A549 (cell line): ENCODE measurements around the gene SLC38A4.

ENCODE experiments used
- BHLHE40 ChIP-seq: IDR thresholded peaks from 2 replicates; pipeline ENCODE4 v1.6.1; 2012; ENCODE audit warnings: low read depth, low read length, inconsistent platforms
- CEBPB ChIP-seq, 2 experiments: fragments of >200 bp in 1 of 2; sonication (Bioruptor Twin) in 1 of 2; formaldehyde crosslinking in 1 of 2; IDR thresholded peaks; 2 replicates each; pipeline ENCODE4 v1.6.1; 2012 to 2016
- CTCF ChIP-seq: fragments of >200 bp; sonication (Bioruptor Twin); formaldehyde crosslinking; IDR thresholded peaks from 3 replicates; pipeline ENCODE4 v1.5.1; 2016
- EHF ChIP-seq: fragments of 250-450 bp; sonication (Bioruptor Pico); IDR thresholded peaks from 2 replicates; pipeline ENCODE4 v1.5.0; 2020; ENCODE audit warnings: mild to moderate bottlenecking
- EP300 ChIP-seq, 2 experiments: fragments of >200 bp; sonication (Bioruptor Twin); formaldehyde crosslinking; IDR thresholded peaks; 2 replicates in 1 of 2; 3 replicates in 1 of 2; pipeline ENCODE4 v1.6.1; 2016 to 2017
- ESRRA ChIP-seq: fragments of 150-350 bp; IDR thresholded peaks from 2 replicates; pipeline ENCODE4 v1.6.1; 2014; ENCODE audit warnings: mild to moderate bottlenecking, low read length, borderline replicate concordance
- HOXA7 ChIP-seq: fragments of 250-450 bp; sonication (Bioruptor Pico); IDR thresholded peaks from 2 replicates; pipeline ENCODE4 v1.5.0; 2020; ENCODE audit warnings: mild to moderate bottlenecking, moderate library complexity
- PBX3 ChIP-seq: IDR thresholded peaks from 2 replicates; pipeline ENCODE4 v1.6.1; 2012
- POLR2A ChIP-seq: IDR thresholded peaks from 2 replicates; pipeline ENCODE4 v1.6.1; 2012; ENCODE audit warnings: mild to moderate bottlenecking, low read length
- RAD21 ChIP-seq, 2 experiments: fragments of >200 bp in 1 of 2; sonication (Bioruptor Twin) in 1 of 2; formaldehyde crosslinking in 1 of 2; IDR thresholded peaks in 1 of 2; conservative IDR thresholded peaks in 1 of 2; 2 replicates in 1 of 2; 3 replicates in 1 of 2; pipeline ENCODE4 v1.6.1; 2012 to 2018; ENCODE audit warnings: inconsistent platforms in 1 of 2
- SMC3 ChIP-seq: fragments of >200 bp; sonication (Bioruptor Twin); formaldehyde crosslinking; IDR thresholded peaks from 3 replicates; pipeline ENCODE4 v1.6.1; 2018; ENCODE audit warnings: inconsistent platforms
- TF ChIP-seq, protein P1 (sequence below): fragments of 200-600 bp; sonication (generic); IDR thresholded peaks from 2 replicates; pipeline ENCODE4 v1.6.1; 2016; ENCODE audit warnings: antibody characterized with exemption, mild to moderate bottlenecking, moderate library complexity
- TF ChIP-seq, protein P2 (sequence below): fragments of 150-350 bp; IDR thresholded peaks from 2 replicates; pipeline ENCODE4 v1.6.1; 2014; ENCODE audit warnings: low read depth, mild to moderate bottlenecking, low read length

- TF ChIP-seq EHF (CRISPR knock-in tag), result no peak
- TF ChIP-seq, protein P1, sequence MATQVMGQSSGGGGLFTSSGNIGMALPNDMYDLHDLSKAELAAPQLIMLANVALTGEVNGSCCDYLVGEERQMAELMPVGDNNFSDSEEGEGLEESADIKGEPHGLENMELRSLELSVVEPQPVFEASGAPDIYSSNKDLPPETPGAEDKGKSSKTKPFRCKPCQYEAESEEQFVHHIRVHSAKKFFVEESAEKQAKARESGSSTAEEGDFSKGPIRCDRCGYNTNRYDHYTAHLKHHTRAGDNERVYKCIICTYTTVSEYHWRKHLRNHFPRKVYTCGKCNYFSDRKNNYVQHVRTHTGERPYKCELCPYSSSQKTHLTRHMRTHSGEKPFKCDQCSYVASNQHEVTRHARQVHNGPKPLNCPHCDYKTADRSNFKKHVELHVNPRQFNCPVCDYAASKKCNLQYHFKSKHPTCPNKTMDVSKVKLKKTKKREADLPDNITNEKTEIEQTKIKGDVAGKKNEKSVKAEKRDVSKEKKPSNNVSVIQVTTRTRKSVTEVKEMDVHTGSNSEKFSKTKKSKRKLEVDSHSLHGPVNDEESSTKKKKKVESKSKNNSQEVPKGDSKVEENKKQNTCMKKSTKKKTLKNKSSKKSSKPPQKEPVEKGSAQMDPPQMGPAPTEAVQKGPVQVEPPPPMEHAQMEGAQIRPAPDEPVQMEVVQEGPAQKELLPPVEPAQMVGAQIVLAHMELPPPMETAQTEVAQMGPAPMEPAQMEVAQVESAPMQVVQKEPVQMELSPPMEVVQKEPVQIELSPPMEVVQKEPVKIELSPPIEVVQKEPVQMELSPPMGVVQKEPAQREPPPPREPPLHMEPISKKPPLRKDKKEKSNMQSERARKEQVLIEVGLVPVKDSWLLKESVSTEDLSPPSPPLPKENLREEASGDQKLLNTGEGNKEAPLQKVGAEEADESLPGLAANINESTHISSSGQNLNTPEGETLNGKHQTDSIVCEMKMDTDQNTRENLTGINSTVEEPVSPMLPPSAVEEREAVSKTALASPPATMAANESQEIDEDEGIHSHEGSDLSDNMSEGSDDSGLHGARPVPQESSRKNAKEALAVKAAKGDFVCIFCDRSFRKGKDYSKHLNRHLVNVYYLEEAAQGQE, result no peak
- no peak for TF ChIP-seq RAD21 (conservative IDR thresholded peaks at IDR 0.05 in 1 of 2, IDR thresholded peaks at IDR 0.05 in 1 of 2)
- no peak for TF ChIP-seq POLR2A
- TF ChIP-seq CTCF, result no peak
- TF ChIP-seq CEBPB (IDR thresholded peaks at IDR 0.05), result no peak
- no peak for TF ChIP-seq PBX3
- no peak for TF ChIP-seq HOXA7 (CRISPR knock-in tag)
- TF ChIP-seq ESRRA, result no peak
- TF ChIP-seq SMC3, result no peak
- TF ChIP-seq EP300 (IDR thresholded peaks at IDR 0.05), result no peak
- no peak for TF ChIP-seq BHLHE40
- TF ChIP-seq, protein P2, sequence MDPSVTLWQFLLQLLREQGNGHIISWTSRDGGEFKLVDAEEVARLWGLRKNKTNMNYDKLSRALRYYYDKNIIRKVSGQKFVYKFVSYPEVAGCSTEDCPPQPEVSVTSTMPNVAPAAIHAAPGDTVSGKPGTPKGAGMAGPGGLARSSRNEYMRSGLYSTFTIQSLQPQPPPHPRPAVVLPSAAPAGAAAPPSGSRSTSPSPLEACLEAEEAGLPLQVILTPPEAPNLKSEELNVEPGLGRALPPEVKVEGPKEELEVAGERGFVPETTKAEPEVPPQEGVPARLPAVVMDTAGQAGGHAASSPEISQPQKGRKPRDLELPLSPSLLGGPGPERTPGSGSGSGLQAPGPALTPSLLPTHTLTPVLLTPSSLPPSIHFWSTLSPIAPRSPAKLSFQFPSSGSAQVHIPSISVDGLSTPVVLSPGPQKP, result no peak
Measured at GRCh38 chr12:46787496-46788055, 38.2 kb downstream of the SLC38A4 start.
